Measurements from ENCODE around the gene AUNIP.

DNA sequence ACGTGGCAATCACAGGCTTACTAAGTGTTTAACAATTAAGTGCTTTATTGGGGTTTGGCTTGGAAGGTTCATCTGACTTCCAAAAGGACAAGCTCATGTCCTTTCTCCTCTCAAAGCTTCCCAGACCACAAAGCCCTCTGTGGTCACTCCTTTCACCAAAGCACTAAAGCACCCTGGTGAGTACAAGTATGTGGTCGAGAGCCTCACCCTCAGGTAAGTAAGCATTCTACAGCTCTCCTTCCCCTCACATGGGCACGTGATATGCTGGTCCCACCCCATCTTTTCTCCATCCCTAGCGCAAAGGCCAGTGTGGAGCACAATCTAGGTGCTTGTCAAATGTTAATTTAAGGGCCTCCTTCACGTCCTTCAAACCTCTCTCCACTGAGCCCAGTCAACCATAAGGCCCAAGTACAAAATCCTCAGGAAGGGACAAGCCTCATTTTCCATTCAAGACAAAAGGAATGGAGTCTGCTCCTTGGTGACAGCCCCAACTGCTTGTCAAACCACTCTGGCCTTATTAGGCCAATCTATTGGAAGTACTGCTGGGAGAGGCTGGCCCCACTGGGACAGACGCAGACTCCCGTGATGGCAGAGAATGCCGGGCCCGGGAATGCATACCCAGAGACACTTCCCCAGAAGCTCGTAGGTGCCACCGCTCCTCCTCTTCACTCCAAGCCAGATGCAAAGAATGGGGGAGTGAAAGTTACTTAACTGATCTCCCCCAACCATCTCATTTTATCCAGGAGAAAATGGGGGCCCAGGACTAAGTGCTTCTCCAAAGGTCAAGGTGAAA is 39.2 kb upstream of the AUNIP start:
- TF ChIP-seq, protein P1, sequence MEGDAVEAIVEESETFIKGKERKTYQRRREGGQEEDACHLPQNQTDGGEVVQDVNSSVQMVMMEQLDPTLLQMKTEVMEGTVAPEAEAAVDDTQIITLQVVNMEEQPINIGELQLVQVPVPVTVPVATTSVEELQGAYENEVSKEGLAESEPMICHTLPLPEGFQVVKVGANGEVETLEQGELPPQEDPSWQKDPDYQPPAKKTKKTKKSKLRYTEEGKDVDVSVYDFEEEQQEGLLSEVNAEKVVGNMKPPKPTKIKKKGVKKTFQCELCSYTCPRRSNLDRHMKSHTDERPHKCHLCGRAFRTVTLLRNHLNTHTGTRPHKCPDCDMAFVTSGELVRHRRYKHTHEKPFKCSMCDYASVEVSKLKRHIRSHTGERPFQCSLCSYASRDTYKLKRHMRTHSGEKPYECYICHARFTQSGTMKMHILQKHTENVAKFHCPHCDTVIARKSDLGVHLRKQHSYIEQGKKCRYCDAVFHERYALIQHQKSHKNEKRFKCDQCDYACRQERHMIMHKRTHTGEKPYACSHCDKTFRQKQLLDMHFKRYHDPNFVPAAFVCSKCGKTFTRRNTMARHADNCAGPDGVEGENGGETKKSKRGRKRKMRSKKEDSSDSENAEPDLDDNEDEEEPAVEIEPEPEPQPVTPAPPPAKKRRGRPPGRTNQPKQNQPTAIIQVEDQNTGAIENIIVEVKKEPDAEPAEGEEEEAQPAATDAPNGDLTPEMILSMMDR (IDR thresholded peaks at IDR 0.05; ENCODE audit: borderline replicate concordance, extremely low read depth, low read length, poor library complexity, severe bottlenecking), result no peak
- no peak for TF ChIP-seq EZH2 (IDR thresholded peaks at IDR 0.05; ENCODE audit: borderline replicate concordance, low read depth, low read length, severe bottlenecking)
